Activated naive CD4-positive, alpha-beta T cell treated with anti-CD3 and anti-CD28 coated beads, Interleukin-2, amount 10 ng/mL, durations not matched to agents 7 days and 5 days (primary cell): ENCODE results near the gene ITGAX.
"Not testable (repeated sequence)": the region's sequence is repeated elsewhere in the genome, so short reads cannot be mapped to it uniquely, and the experiment has no call there.

Source experiments
- CTCF ChIA-PET: fragments of 350-600 bp; sonication (Branson Sonifier 250); formaldehyde crosslinking; loops from one replicate; lab custom pipeline; 2021; ENCODE audit warnings: antibody characterized with exemption; lab: Charles Lee
- DNase-seq: peaks from one replicate; pipeline ENCODE4 v3.0.0-alpha.2; 2020
- H3K27ac Mint-ChIP-seq: one replicate; pipeline ENCODE4 v1.8.0; 2021; ENCODE audit warnings: mild to moderate bottlenecking, moderate library complexity, mixed read lengths
- H3K27me3 Mint-ChIP-seq: one replicate; pipeline ENCODE4 v1.8.0; 2021; ENCODE audit warnings: mild to moderate bottlenecking, mixed read lengths
- H3K36me3 Mint-ChIP-seq: one replicate; pipeline ENCODE4 v1.8.0; 2021; ENCODE audit warnings: mixed read lengths
- H3K4me1 Mint-ChIP-seq: one replicate; pipeline ENCODE4 v1.8.0; 2021; ENCODE audit warnings: mixed read lengths
- H3K4me3 Mint-ChIP-seq: one replicate; pipeline ENCODE4 v1.8.0; 2021; ENCODE audit warnings: mild to moderate bottlenecking, moderate library complexity, mixed read lengths
- H3K9me3 Mint-ChIP-seq: one replicate; pipeline ENCODE4 v1.8.0; 2021; ENCODE audit warnings: mixed read lengths

ITGAX gene

GRCh38 chr16:31332544-31332943 lies 22.4 kb upstream of the ITGAX start:
- H3K4me3 Mint-ChIP-seq: no peak overlapping the region
- peaks cover 42% of the 10 kb centered on the region for H3K4me1 Mint-ChIP-seq
- H3K36me3 Mint-ChIP-seq: peaks cover 20% of the 10 kb centered on the region
- no peak overlapping the region for H3K27ac Mint-ChIP-seq
- no peaks in the 10 kb centered on the region for H3K9me3 Mint-ChIP-seq
- no peak for DNase-seq
- CTCF ChIA-PET: interaction anchor here (1.3 to 1.4 kb wide), 2 partner anchors 51 to 131 kb away, joined by 3 to 4 read pairs; no protein-coding TSS in a partner anchor
- H3K27me3 Mint-ChIP-seq: peaks cover 58% of the 10 kb centered on the region

GRCh38 chr16:31333686-31334649 lies 21.0 kb upstream of the ITGAX start:
- Mint-ChIP-seq H3K9me3 (peaks cover under 1% of the 10 kb centered on the region), H3K27me3 (peaks cover 70% of the 10 kb centered on the region), H3K4me1 (peaks cover 49% of the 10 kb centered on the region), H3K27ac (no peak overlapping the region), H3K4me3 (no peak overlapping the region), H3K36me3 (peaks cover 11% of the 10 kb centered on the region)
- CTCF ChIA-PET: interaction anchor here (0.6 to 1.6 kb wide), 8 partner anchors 19 to 349 kb away, joined by 3 to 6 read pairs (median 4); partner anchors contain the start of genes HSD3B7 and PYCARD
- DNase-seq: peak; percentile 59

- H3K27ac Mint-ChIP-seq: no peak overlapping the region
- no peak overlapping the region for H3K4me3 Mint-ChIP-seq
- peaks cover 69% of the 10 kb centered on the region for H3K27me3 Mint-ChIP-seq
- peaks cover 13% of the 10 kb centered on the region for H3K36me3 Mint-ChIP-seq
- CTCF ChIA-PET: interaction anchor here (0.6 to 1.6 kb wide), 2 partner anchors 20 to 135 kb away, joined by 4 to 5 read pairs; no protein-coding TSS in a partner anchor
- peaks cover 51% of the 10 kb centered on the region for H3K4me1 Mint-ChIP-seq
- peaks cover 1% of the 10 kb centered on the region for H3K9me3 Mint-ChIP-seq
- DNase-seq: no peak
Observed at GRCh38 chr16:31334934-31335333, 20.0 kb upstream of the ITGAX start.

GRCh38 chr16:31335431-31335830 lies 19.5 kb upstream of the ITGAX start:
- no peak overlapping the region for H3K27ac Mint-ChIP-seq
- H3K4me3 Mint-ChIP-seq: no peak overlapping the region
- H3K27me3 Mint-ChIP-seq: peaks cover 64% of the 10 kb centered on the region
- peaks cover 1% of the 10 kb centered on the region for H3K9me3 Mint-ChIP-seq
- DNase-seq: no peak
- peaks cover 12% of the 10 kb centered on the region for H3K36me3 Mint-ChIP-seq
- CTCF ChIA-PET: no interaction called here
- H3K4me1 Mint-ChIP-seq: peaks cover 50% of the 10 kb centered on the region

- DNase-seq: peak; percentile 44
- H3K36me3 Mint-ChIP-seq, H3K4me3 Mint-ChIP-seq, CTCF ChIA-PET, H3K9me3 Mint-ChIP-seq: not testable (repeated sequence)
- H3K27me3 Mint-ChIP-seq: peaks cover 53% of the 10 kb centered on the region
- H3K4me1 Mint-ChIP-seq: peaks cover 33% of the 10 kb centered on the region
- peak overlapping the region; percentile 62 for H3K27ac Mint-ChIP-seq
Observed at GRCh38 chr16:31338166-31338685, 16.8 kb upstream of the ITGAX start.

GRCh38 chr16:31344712-31345111 lies 10.3 kb upstream of the ITGAX start:
- no peak for DNase-seq
- peaks cover 33% of the 10 kb centered on the region for H3K27me3 Mint-ChIP-seq
- no peaks in the 10 kb centered on the region for H3K36me3 Mint-ChIP-seq
- H3K4me1 Mint-ChIP-seq: peaks cover 9% of the 10 kb centered on the region
- no peak overlapping the region for H3K27ac Mint-ChIP-seq
- no peaks in the 10 kb centered on the region for H3K9me3 Mint-ChIP-seq
- CTCF ChIA-PET: no interaction called here
- H3K4me3 Mint-ChIP-seq: no peak overlapping the region

- CTCF ChIA-PET: no interaction called here
- Mint-ChIP-seq H3K4me1 (peaks cover 24% of the 10 kb centered on the region), H3K27ac (no peak overlapping the region)
Observed at GRCh38 chr16:31347445-31347844, 7.5 kb upstream of the ITGAX start.

GRCh38 chr16:31348579-31348978 lies 6.4 kb upstream of the ITGAX start:
- no peak overlapping the region for H3K27ac Mint-ChIP-seq
- H3K4me1 Mint-ChIP-seq: peaks cover 34% of the 10 kb centered on the region
- peaks cover 44% of the 10 kb centered on the region for H3K27me3 Mint-ChIP-seq

More at GRCh38 chr16:31347445-31347844, 7.5 kb upstream of the ITGAX start:
- no peaks in the 10 kb centered on the region for H3K9me3 Mint-ChIP-seq
- no peak for DNase-seq
- H3K27me3 Mint-ChIP-seq: peaks cover 42% of the 10 kb centered on the region
- H3K36me3 Mint-ChIP-seq: no peaks in the 10 kb centered on the region
- no peak overlapping the region for H3K4me3 Mint-ChIP-seq

GRCh38 chr16:31350275-31351005 lies 4.5 kb upstream of the ITGAX start:
- Mint-ChIP-seq H3K4me1 (peaks cover 45% of the 10 kb centered on the region), H3K4me3 (no peak overlapping the region), H3K27me3 (peaks cover 41% of the 10 kb centered on the region), H3K27ac (no peak overlapping the region), H3K9me3 (no peaks in the 10 kb centered on the region), H3K36me3 (no peaks in the 10 kb centered on the region)
- CTCF ChIA-PET: no interaction called here
- DNase-seq: no peak

More at GRCh38 chr16:31348579-31348978, 6.4 kb upstream of the ITGAX start:
- CTCF ChIA-PET: no interaction called here
- Mint-ChIP-seq H3K4me3 (no peak overlapping the region), H3K9me3 (no peaks in the 10 kb centered on the region), H3K36me3 (no peaks in the 10 kb centered on the region)
- DNase-seq: no peak

- Mint-ChIP-seq H3K4me3 (no peak overlapping the region), H3K9me3 (no peaks in the 10 kb centered on the region), H3K27me3 (peaks cover 40% of the 10 kb centered on the region), H3K27ac (no peak overlapping the region), H3K4me1 (peaks cover 53% of the 10 kb centered on the region), H3K36me3 (no peaks in the 10 kb centered on the region)
- DNase-seq: no peak
- CTCF ChIA-PET: no interaction called here
Observed at GRCh38 chr16:31351246-31351941, 3.6 kb upstream of the ITGAX start.

- CTCF ChIA-PET: no interaction called here
- Mint-ChIP-seq H3K27ac (no peak overlapping the region), H3K4me3 (no peak overlapping the region), H3K36me3 (no peaks in the 10 kb centered on the region), H3K9me3 (no peaks in the 10 kb centered on the region), H3K27me3 (peaks cover 35% of the 10 kb centered on the region), H3K4me1 (peaks cover 56% of the 10 kb centered on the region)
- DNase-seq: no peak
Observed at GRCh38 chr16:31351942-31352325, 3.0 kb upstream of the ITGAX start.

- Mint-ChIP-seq H3K4me3 (no peak overlapping the region), H3K27me3 (peaks cover 35% of the 10 kb centered on the region), H3K9me3 (no peaks in the 10 kb centered on the region), H3K4me1 (peaks cover 60% of the 10 kb centered on the region), H3K27ac (no peak overlapping the region), H3K36me3 (no peaks in the 10 kb centered on the region)
- DNase-seq: no peak
- CTCF ChIA-PET: interaction anchor here (0.5 to 1.3 kb wide), 2 partner anchors 19 to 22 kb away, joined by 3 read pairs; no protein-coding TSS in a partner anchor
Observed at GRCh38 chr16:31352376-31353115, 2.4 kb upstream of the ITGAX start.

- Mint-ChIP-seq H3K27ac (peak overlapping the region; percentile 90), H3K9me3 (no peaks in the 10 kb centered on the region), H3K4me1 (peaks cover 56% of the 10 kb centered on the region), H3K4me3 (no peak overlapping the region), H3K27me3 (peaks cover 22% of the 10 kb centered on the region), H3K36me3 (no peaks in the 10 kb centered on the region)
- no peak for DNase-seq
- CTCF ChIA-PET: no interaction called here
Observed at GRCh38 chr16:31355431-31356100, 590 bp downstream of the ITGAX start.
